NB4 (cell line): Measurements from ENCODE around the gene TMEM121B.

Experiments
- POLR2A ChIP-seq: IDR thresholded peaks from 2 replicates; pipeline ENCODE4 v1.6.1; 2011; ENCODE audit warnings: mild to moderate bottlenecking; ENCODE audit not compliant: insufficient read length; ENCODE audit errors: extremely low read depth
- TF ChIP-seq, protein P1 (sequence below): IDR thresholded peaks from one replicate; pipeline ENCODE4 v1.5.1; 2012; ENCODE audit warnings: low read depth, low read length

- TF ChIP-seq, protein P1, sequence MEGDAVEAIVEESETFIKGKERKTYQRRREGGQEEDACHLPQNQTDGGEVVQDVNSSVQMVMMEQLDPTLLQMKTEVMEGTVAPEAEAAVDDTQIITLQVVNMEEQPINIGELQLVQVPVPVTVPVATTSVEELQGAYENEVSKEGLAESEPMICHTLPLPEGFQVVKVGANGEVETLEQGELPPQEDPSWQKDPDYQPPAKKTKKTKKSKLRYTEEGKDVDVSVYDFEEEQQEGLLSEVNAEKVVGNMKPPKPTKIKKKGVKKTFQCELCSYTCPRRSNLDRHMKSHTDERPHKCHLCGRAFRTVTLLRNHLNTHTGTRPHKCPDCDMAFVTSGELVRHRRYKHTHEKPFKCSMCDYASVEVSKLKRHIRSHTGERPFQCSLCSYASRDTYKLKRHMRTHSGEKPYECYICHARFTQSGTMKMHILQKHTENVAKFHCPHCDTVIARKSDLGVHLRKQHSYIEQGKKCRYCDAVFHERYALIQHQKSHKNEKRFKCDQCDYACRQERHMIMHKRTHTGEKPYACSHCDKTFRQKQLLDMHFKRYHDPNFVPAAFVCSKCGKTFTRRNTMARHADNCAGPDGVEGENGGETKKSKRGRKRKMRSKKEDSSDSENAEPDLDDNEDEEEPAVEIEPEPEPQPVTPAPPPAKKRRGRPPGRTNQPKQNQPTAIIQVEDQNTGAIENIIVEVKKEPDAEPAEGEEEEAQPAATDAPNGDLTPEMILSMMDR = no peak
- no peak for TF ChIP-seq POLR2A
Observed at GRCh38 chr22:17102297-17102667, 18.9 kb downstream of the TMEM121B start.
